Astrocyte (in vitro differentiated cells and primary cell): ENCODE measurements around the gene STX1A.

ENCODE experiments used
- CTCF ChIP-seq: IDR thresholded peaks from 2 replicates; pipeline ENCODE4 v1.5.1; 2011; ENCODE audit warnings: low read depth, mild to moderate bottlenecking, inconsistent platforms, low read length, moderate library complexity; ENCODE audit not compliant: insufficient read depth
- EZH2 ChIP-seq: IDR thresholded peaks from 2 replicates; pipeline ENCODE4 v1.6.1; 2012; ENCODE audit warnings: mild to moderate bottlenecking, low read length, inconsistent platforms; ENCODE audit not compliant: insufficient read depth

GRCh38 chr7:73699370-73700068, 19.9 kb downstream of the STX1A start:
- TF ChIP-seq CTCF (no peak), EZH2 (no peak)
